GM18867 (cell line): ENCODE data around the gene CHIT1.

Experiments
- ATAC-seq: cut with Tn5 transposase; IDR thresholded peaks from one replicate; pipeline ENCODE4 v1.9.1; 2021; ENCODE audit warnings: mild to moderate bottlenecking, moderate library complexity; ENCODE audit not compliant: unreplicated experiment

CHIT1 gene

DNA sequence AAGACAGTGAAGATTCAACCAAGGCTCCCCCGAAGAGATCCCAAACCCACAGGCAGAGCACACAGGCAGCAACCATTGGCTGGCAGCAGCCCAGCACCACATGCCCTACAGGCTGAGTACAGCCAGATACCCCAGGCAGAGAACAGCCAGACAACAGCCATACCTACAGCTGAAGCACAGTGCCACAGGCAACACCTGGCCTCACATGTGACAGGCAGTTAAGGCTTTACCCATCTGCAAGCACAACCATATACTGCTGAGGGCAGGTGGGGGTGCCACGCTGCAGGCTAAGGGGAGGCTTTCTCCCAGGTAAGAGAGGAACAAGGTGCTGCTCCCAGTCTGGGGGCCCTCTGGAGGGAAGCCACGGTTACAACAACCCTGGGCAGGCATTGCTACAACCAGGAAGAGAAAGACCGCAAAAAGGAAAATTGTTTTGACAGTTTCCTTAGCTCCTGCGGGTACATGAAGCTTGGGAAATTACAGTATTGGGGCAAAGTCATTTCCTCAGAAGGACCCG is 12.3 kb downstream of the CHIT1 start:
- no peak for ATAC-seq

DNA sequence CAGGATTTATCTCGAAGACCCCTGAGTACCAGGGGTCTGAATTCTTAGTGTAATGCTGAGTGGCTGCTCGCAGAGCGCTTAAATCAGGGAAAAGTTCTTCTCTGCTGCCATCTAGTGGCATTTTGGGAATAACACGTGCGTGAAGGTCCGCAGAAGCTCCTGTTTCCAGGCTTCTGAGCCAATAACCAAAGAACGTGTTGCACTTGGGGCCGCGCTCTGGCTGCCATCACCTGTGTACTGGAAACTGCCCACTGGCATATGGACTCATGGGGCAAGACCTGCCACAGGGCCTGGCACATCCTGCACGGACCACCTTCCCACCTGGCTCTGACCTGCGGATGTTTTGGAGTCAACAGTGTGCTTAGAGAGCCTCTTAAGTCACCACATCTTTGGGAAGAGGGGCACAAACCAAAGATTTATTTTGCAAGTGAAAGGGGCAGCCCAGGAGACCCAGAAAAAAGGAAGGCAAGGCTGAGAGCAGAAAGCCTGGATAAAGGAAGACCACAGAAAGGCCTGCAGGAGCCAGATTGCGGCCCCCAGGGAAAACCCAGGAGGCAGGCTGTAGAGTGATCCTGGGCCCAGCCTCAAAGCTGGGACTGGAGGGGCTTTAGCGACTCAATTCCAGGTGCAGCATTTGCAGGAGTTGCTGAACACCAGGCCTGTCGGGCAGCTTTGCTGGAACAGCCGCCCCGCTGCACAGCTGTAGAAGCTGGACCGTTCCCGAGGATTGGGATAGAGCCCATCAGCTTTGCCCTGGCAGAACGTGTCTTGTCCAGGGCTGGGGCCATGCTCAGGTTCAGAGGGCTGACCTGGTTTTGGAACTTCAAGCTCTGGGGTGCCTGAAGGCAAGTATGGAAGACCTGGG is 13.0 kb downstream of the CHIT1 start:
- ATAC-seq, result no peak

DNA sequence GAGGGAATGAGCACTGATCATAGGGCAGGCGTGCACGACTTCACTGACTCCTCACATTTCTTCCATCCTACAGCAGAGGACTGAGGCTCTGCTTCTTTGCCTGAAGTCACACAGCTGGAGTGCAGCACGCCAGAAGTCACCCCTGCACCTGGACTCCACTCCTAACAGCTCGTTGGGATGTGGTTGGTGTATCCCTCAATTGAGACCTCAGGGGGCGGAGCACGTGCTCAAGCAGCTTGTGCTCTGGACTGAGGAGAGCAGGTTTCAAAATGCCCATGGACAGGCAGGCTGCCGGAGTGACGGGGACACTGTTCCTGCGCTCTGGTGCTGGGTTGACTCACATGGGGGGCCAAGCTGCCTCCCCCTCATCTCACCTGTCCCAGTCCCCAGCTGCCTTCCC is 13.9 kb downstream of the CHIT1 start:
- ATAC-seq, result no peak

DNA sequence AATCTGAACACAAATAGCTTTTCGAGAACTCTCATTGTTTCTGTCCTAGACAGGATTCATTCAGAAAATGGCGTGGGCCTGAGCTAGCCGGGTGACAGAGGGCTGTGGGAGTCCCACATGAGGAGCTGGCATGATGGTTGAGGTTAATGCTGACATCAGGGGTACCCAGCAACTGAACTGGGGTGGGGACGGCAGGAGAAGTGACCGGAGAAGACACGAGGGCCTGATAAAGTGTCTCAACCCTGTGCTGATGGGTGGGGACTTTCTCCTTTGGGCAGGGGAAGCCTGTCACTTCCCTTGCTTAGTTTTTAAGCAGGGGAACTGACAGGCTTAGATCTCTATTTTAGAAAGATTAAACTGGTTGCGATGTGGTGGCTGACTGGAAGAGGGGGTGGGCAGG is 14.6 kb downstream of the CHIT1 start:
- no peak for ATAC-seq

DNA sequence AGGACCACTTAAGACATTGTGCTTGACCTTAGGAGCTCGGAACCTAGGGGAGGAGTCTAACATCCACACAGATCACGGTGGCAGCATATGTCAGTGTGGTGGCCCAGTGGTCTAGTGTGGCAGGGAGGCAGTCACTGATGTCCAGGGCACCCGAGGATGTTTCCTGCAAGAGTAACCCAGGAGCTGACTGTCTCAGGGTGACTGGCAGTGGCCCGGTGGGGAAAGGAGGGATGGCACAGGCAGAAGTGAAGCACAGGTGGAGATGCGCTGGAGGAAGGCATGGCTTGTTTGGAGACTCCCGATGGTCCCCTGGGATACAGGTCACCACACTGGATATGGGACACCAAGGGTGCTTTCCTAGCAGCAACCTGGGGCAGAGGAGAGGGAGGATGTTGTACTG is 16.3 kb downstream of the CHIT1 start:
- no peak for ATAC-seq

DNA sequence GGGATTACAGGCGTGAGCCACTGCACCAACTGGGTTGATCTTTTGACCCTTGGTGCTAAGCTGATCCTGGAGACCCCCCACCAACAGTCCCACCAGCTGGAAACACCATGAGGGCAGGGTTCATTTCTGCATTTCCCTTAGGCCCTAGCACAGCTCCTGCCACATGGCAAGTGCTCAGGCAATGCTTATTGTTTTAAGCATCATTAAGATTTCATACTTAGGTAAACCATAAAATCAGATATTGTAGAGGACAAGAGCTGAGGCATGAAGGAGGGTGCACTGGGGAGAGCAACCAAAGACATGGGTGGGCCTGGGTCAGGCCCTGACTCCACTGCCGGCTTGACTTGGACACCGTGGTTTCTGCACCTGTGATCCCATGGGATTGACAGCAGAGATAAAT is 17.7 kb downstream of the CHIT1 start:
- no peak for ATAC-seq

DNA sequence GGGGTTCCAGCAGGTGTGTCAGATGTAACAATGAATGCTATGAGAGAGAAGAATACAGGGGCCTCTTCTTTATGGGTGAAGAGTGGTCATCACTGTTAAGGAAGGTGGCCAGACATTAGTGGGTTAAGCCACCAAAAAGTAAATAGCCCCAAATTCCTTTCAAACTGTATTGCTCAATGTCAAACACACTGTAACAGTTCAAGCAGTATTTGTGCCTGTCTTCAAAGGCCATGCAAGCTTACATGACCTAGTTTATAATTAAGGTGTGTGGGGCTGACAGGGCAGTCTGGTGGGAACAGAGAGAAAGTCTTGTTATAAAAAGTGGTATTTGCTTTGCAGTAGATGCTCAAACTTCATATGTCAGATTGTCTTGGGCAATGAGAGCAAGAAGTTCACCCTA is 18.5 kb downstream of the CHIT1 start:
- ATAC-seq, result no peak

DNA sequence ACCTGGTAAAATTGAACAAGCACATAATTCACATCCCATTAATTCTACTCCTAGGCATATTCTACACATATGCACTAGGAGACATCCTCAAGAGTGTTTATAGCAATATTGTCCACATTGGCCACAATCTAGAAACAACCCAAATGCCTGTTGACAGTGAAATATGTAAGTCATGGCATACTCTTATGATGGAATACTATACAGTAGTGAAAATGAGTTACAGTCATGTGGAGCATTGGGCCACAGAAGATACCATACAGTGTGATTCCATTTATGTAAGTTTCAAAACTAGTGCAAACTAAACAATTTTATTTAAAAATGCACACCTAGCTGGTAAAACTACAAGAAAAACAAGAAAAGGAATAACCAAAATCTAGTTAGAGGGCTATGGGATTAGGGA is 19.1 kb downstream of the CHIT1 start:
- ATAC-seq, result no peak

DNA sequence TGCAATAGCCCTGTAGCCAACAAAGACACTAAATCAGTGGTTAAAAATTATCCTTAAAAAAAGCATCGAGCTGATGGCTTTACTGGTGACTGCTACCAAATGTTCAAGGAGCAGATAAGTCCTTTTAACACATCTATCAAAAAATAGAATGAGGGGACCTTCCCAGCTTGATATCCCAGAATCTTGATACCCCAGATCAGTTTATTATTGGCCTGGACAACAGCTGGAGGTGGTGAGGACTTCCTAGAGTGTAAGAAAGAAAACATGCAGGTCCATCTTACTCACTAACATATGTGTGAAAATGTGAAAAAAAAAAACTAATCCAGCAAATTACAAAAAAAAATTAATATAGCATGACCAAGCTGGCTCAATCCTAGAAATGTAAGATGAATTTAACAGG is 21.3 kb downstream of the CHIT1 start:
- no peak for ATAC-seq

DNA sequence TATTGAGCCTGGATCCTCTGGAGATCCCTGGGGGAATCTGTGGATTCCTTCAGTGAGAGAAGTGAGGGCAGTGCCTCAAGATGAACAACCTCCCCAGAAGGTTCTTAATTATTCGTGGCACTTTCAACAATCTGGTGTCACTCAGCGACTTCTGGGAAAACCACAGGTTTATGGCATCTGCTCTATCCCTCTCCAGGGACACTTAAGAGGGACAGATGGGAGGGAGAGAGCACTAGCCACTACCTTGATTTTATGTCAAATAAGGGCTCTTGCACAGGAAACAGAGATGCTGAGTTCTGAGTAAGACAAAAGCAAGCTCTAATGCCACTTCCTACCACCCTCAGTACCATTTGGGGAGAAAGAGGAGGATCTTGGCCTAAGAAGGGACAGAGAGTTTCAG is 21.7 kb downstream of the CHIT1 start:
- no peak for ATAC-seq

DNA sequence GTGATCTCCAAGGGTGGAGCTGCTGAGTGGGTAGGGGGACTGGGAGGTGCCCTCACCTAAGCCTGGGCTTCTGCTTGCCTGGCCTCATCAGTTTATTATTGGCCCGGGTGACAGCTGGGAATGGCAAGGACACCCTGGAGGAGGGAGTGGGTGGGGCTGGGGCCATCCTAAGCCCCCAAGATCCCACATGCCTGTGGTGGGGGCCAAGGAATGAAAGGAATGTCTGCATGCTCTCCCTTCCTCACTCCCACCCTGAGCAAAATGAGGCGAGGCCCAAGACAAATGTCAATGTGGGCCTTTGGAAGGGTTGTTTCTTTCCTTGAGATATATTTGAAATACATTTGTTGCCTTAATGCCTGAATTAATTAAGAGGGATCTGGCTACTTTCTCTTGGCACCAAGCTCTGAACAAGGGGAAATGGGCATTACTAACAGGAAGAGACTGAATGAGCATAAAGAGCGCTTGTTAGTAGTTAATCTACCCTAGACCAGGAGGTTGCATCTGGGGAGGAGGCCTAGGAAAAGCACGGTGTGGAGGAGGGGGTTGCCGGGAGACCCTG is 23.3 kb downstream of the CHIT1 start:
- ATAC-seq, result no peak

DNA sequence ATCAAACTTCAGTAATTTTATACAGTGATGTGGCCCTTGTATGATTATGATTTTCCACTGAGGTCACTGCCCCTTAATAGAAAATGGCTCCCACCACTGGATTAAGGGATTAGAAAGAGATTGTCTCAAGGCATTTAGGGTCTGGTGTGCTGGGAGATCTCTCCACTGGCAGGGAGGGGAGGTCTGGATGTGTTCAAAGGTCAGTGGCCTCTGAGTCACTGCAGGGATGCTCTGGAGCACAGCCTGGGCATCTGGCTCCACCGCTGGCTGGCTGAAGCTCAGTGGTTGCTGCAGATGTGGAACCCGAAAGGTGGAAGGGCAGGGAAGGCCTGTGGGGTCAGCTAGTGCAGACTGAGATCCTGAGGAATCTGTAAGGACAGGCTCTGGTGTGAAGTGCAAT is 24.7 kb downstream of the CHIT1 start:
- no peak for ATAC-seq

DNA sequence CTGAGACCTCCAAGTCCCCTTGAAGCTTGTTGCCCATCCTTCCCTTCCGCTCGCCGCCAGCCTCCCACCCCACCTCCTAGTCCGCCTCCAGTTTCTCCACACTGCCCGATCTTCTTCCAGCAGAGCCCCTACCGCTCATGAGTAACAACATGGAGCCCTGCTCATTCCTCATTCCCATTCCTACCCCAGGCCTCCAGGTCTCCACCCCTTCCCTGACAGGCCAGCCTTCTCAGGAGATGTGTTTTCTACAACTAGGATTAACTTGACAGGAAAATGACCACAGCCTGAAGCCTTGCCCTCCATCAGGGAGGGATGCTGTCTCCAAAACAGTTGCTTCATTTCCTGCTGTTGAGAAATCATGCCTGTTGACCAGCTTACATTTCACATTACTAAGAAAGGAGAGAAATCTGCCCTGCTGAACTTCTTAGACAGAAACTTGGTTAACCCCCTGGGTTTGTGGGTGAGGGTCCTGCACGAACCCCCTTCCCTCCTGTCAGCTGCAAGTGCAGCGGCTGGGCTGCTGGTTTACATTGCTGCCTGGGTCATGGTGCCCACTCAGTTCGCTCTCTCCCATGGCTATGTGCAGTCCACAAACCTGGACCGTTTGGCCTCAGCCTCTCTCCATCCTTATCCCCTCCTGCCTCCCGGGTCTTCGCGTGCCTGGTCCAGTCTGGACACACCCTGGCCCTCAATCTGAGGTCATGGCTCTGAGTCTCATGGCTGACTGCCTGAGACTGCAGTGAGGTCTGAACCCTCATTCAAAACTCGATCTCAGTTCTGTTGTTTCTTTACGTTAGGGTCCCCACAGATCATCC is 26.8 kb downstream of the CHIT1 start:
- no peak for ATAC-seq

DNA sequence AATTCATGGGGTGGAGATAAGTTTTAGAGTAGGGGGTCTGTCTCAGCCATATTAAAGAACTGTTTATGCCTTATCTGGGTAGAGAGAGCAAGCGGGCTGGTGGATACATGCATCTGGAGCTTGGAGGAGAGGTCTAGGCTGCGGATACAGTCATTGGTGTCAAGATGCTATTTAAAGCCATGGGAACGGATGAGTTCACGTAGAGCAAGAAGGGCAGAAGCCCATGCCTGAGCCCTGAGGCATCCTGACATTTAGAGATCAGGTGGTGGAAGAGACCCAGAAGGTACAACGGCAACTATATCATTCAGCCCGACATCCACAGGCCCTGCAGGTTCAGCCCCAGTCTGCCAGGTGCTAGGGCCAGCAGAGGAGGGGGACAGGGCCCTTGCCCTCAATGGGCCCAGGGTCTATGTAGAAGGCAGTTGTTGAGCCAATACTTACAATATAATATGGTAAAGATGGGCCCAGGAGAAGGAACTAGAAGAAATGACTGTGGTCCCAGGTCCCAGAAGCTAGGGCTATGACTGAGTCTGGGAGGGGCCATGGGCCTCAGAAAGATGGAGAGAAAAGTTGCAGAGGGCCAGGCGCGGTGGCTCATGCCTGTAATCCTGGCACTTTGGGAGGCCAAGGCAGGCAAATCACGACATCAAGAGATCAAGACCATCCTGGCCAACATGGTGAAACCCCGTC is 27.8 kb downstream of the CHIT1 start:
- no peak for ATAC-seq

DNA sequence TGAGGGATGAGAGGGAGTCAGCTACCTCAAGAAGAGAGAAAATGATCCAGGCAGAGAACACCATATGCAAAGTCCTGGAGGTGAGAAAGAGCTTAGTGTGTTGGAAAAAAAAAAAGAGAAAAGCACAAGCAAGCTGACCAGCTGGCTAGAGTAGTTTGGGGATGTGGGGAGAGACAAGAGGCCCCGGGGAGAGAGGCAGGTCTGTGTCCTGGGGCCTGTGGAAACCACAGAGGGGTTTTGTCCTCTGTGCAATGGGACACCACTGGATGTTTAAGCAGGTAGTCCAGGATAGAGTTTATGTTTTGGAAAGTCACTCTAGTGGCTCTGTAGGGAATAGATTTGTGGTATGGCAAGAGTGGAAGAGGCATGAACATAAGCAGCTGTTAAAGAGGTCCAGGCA is 28.6 kb downstream of the CHIT1 start:
- no peak for ATAC-seq

DNA sequence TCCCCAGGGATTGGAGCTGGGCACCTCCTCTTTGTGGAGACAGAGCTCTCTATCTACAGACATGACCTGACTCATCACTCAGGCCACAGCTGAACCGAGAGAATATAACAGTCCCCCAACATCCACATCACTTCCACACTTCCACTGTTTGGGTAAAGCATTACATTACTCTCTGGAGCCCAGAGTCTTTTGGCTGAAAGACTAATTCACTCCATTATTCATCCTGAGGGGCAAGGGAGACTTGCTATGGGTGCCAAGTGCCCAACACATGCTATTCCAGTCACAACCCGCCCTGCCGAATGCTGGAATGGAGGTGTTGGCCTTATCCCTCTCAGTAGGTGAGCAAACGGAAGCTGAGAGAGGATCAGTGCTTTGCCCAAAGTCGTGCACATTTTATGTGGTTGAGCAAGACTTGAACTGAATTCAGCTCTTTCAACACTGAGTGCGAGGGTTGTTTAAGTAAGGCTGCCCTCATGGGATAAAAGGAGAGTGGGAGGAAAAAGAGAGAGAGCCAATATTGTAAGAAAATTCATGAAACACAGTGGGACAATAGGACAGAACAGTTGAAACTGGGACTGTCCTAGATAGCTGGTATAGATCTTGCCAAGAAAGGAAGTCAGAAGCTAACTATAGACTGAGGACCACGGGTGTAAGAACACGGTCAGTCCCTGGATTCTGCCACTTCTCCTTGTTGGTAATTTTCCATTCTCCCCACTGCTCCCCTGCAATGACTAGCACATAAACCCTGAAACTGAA is 29.5 kb downstream of the CHIT1 start:
- ATAC-seq, result no peak

DNA sequence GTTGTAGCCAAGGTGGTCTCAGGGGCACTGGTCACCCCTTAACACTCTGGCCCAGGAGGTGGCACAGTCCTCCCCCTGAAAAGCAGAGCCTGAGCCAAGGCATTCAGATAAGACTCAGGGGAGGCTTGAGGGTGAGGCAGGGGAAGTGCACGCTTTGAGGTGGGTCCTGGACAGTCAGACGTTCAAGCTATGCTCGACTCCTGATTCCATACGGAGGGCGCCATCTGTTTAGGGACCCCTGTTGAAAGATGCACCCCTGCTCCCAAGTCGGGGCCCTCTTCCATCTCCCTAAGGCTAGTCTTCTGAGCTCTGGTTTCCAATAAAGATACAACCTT is 30.0 kb downstream of the CHIT1 start:
- no peak for ATAC-seq

DNA sequence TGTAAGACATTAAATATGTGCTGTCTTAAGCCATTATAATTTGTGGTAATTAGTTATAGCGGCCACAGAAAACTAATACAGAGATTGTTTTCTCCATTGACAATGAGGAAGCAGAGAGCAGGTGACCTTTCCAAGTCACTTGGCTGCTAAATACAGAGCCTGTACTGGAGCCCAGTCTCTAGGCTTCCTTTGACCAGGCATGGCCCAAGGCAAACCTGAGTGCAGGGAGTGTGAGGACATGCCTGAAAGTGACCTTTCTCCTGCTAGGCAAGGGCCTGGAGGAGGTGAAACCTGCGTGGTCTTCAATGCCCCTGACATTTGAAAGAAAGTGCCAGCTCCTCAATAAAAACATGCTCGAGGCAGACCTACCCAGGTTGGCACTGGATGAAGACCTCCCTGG is 30.5 kb downstream of the CHIT1 start:
- ATAC-seq, result no peak

DNA sequence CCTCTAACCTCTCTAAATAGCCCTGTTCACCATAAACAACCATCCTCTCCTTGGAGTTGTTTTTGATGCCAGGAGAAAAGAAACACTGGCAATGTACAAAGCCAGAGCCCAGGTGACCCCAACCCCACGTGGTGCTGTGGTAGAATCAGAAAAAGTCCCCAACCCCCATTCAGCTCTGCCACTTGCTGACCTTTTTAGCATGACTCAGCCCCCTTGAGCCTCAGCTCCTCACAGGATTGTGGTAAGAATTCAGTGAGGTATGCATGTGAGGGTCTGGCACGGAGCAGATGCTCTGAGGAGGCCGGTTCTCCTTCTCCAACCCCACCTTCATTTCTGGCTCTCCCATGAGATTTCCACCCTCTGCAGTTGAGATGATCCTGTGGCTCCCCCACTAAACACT is 31.8 kb downstream of the CHIT1 start:
- no peak for ATAC-seq

DNA sequence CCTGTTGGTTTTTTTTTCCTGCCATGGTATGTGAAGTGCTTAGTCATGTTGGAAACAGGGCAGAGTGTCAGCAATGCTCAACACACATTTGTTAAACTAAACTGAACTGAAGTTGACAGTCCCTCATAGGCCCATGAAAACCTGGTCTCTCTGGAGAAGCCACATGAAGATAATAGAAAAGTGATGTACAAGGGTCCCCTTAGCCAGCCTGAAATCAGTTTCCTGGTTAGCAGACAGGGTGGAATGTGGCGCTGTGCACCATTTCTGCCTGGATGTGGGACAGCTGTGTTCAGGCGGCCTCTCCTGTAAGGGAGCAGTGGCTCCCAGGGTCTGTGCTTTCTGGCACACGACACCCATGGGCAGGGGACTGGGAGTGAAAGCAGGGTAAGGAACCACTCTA is 33.1 kb downstream of the CHIT1 start:
- ATAC-seq, result no peak

DNA sequence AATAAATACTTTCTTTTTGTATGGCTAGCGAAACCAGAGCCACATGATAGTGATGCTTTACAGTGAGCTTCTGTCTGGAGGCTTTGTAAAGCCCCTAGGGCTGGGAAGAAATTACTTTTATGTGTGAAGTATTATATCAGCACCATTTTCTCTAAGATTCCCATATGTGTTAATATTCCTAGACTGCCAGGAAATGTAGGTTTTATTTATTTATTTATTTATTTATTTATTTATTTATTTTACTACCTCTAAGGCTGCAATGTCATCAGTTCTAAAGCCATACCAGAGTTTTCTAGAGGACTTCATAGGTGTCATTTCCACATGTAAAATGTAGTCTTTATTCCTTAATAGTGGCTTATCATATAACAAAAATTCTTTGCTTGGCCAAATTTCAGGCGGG is 38.5 kb downstream of the CHIT1 start:
- no peak for ATAC-seq
